Measurements from ENCODE around the gene USP32. TPM values are rescaled to one million over a fixed set of nuclear protein-coding genes. Genes with fewer than 3 reads are reported as not detected.

Gene USP32
- total RNA-seq, 3 donors from 2014 or later = 20.1 to 22.0 (median 20.9) TPM

GRCh38 chr17:60301649-60302048 lies 90.3 kb downstream of the USP32 start:
- H3K4me1 Mint-ChIP-seq (ENCODE audit: low read depth) = peaks cover 19% of the 10 kb centered on the region
- ATAC-seq (no peak), DNase-seq (no peak)
- no peaks in the 10 kb centered on the region for H3K9me3 Mint-ChIP-seq
- H3K36me3 Mint-ChIP-seq (ENCODE audit: insufficient read depth) = peaks cover 5% of the 10 kb centered on the region
- no peaks in the 10 kb centered on the region for H3K27me3 Mint-ChIP-seq (ENCODE audit: low read depth)
- H3K4me3 Mint-ChIP-seq = no peak overlapping the region

- no peak overlapping the region for H3K4me3 Mint-ChIP-seq
- no peaks in the 10 kb centered on the region for H3K9me3 Mint-ChIP-seq
- H3K27me3 Mint-ChIP-seq (ENCODE audit: low read depth) = no peaks in the 10 kb centered on the region
- H3K36me3 Mint-ChIP-seq (ENCODE audit: insufficient read depth) = peaks cover 7% of the 10 kb centered on the region
- peaks cover 19% of the 10 kb centered on the region for H3K4me1 Mint-ChIP-seq (ENCODE audit: low read depth)
- no peak for ATAC-seq
- DNase-seq = no peak
Observed at GRCh38 chr17:60300949-60301348, 91.0 kb downstream of the USP32 start.

GRCh38 chr17:60300011-60300410 lies 91.9 kb downstream of the USP32 start:
- H3K4me1 Mint-ChIP-seq (ENCODE audit: low read depth) = peaks cover 9% of the 10 kb centered on the region
- ATAC-seq (no peak), DNase-seq (no peak)
- H3K4me3 Mint-ChIP-seq = no peak overlapping the region
- H3K36me3 Mint-ChIP-seq (ENCODE audit: insufficient read depth) = peaks cover 9% of the 10 kb centered on the region
- no peaks in the 10 kb centered on the region for H3K9me3 Mint-ChIP-seq
- H3K27me3 Mint-ChIP-seq (ENCODE audit: low read depth) = no peaks in the 10 kb centered on the region

GRCh38 chr17:60297760-60298401 lies 94.1 kb downstream of the USP32 start:
- no peak for ATAC-seq
- DNase-seq = no peak
- peaks cover 18% of the 10 kb centered on the region for H3K36me3 Mint-ChIP-seq (ENCODE audit: insufficient read depth)
- H3K4me1 Mint-ChIP-seq (ENCODE audit: low read depth) = no peaks in the 10 kb centered on the region
- H3K27me3 Mint-ChIP-seq (ENCODE audit: low read depth) = no peaks in the 10 kb centered on the region
- no peaks in the 10 kb centered on the region for H3K9me3 Mint-ChIP-seq
- H3K4me3 Mint-ChIP-seq = no peak overlapping the region

- ATAC-seq (no peak), DNase-seq (no peak)
- H3K36me3 Mint-ChIP-seq (ENCODE audit: insufficient read depth) = peaks cover 30% of the 10 kb centered on the region
- no peaks in the 10 kb centered on the region for H3K9me3 Mint-ChIP-seq
- no peaks in the 10 kb centered on the region for H3K27me3 Mint-ChIP-seq (ENCODE audit: low read depth)
- no peaks in the 10 kb centered on the region for H3K4me1 Mint-ChIP-seq (ENCODE audit: low read depth)
- no peak overlapping the region for H3K4me3 Mint-ChIP-seq
Observed at GRCh38 chr17:60296177-60296576, 95.8 kb downstream of the USP32 start.

GRCh38 chr17:60293580-60294335 lies 98.2 kb downstream of the USP32 start:
- no peak for ATAC-seq
- H3K27me3 Mint-ChIP-seq (ENCODE audit: low read depth) = no peaks in the 10 kb centered on the region
- no peaks in the 10 kb centered on the region for H3K9me3 Mint-ChIP-seq
- H3K36me3 Mint-ChIP-seq (ENCODE audit: insufficient read depth) = peaks cover 37% of the 10 kb centered on the region
- no peak for DNase-seq
- H3K4me3 Mint-ChIP-seq = no peak overlapping the region
- no peaks in the 10 kb centered on the region for H3K4me1 Mint-ChIP-seq (ENCODE audit: low read depth)

GRCh38 chr17:60292697-60293096 lies 99.2 kb downstream of the USP32 start:
- Mint-ChIP-seq H3K27me3 (ENCODE audit: low read depth) (no peaks in the 10 kb centered on the region), H3K4me1 (ENCODE audit: low read depth) (no peaks in the 10 kb centered on the region), H3K36me3 (ENCODE audit: insufficient read depth) (peaks cover 33% of the 10 kb centered on the region), H3K9me3 (no peaks in the 10 kb centered on the region), H3K4me3 (no peak overlapping the region)
- DNase-seq = no peak
- ATAC-seq = no peak

GRCh38 chr17:60284709-60285108 lies 107.2 kb downstream of the USP32 start:
- no peaks in the 10 kb centered on the region for H3K9me3 Mint-ChIP-seq
- H3K4me1 Mint-ChIP-seq (ENCODE audit: low read depth) = peaks cover 3% of the 10 kb centered on the region
- no peaks in the 10 kb centered on the region for H3K27me3 Mint-ChIP-seq (ENCODE audit: low read depth)
- no peak overlapping the region for H3K4me3 Mint-ChIP-seq
- H3K36me3 Mint-ChIP-seq (ENCODE audit: insufficient read depth) = peaks cover 25% of the 10 kb centered on the region
- DNase-seq (no peak), ATAC-seq (no peak)

- no peaks in the 10 kb centered on the region for H3K27me3 Mint-ChIP-seq (ENCODE audit: low read depth)
- DNase-seq (no peak), ATAC-seq (no peak)
- H3K4me1 Mint-ChIP-seq (ENCODE audit: low read depth) = peaks cover 3% of the 10 kb centered on the region
- no peaks in the 10 kb centered on the region for H3K9me3 Mint-ChIP-seq
- no peak overlapping the region for H3K4me3 Mint-ChIP-seq
- peaks cover 23% of the 10 kb centered on the region for H3K36me3 Mint-ChIP-seq (ENCODE audit: insufficient read depth)
Observed at GRCh38 chr17:60283816-60284215, 108.1 kb downstream of the USP32 start.

GRCh38 chr17:60280673-60281072 lies 111.3 kb downstream of the USP32 start:
- no peak overlapping the region for H3K4me3 Mint-ChIP-seq
- peaks cover 5% of the 10 kb centered on the region for H3K4me1 Mint-ChIP-seq (ENCODE audit: low read depth)
- ATAC-seq (no peak), DNase-seq (no peak)
- no peaks in the 10 kb centered on the region for H3K9me3 Mint-ChIP-seq
- no peaks in the 10 kb centered on the region for H3K27me3 Mint-ChIP-seq (ENCODE audit: low read depth)
- H3K36me3 Mint-ChIP-seq (ENCODE audit: insufficient read depth) = peaks cover 15% of the 10 kb centered on the region

- Mint-ChIP-seq H3K4me3 (no peak overlapping the region), H3K9me3 (no peaks in the 10 kb centered on the region), H3K4me1 (ENCODE audit: low read depth) (peaks cover 2% of the 10 kb centered on the region), H3K27me3 (ENCODE audit: low read depth) (no peaks in the 10 kb centered on the region), H3K36me3 (ENCODE audit: insufficient read depth) (peaks cover 4% of the 10 kb centered on the region)
- ATAC-seq (no peak), DNase-seq (no peak)
Observed at GRCh38 chr17:60278237-60278636, 113.7 kb downstream of the USP32 start.

GRCh38 chr17:60277258-60277657 lies 114.7 kb downstream of the USP32 start:
- no peak for ATAC-seq
- Mint-ChIP-seq H3K4me3 (no peak overlapping the region), H3K9me3 (no peaks in the 10 kb centered on the region), H3K27me3 (ENCODE audit: low read depth) (no peaks in the 10 kb centered on the region), H3K36me3 (ENCODE audit: insufficient read depth) (peaks cover 4% of the 10 kb centered on the region), H3K4me1 (ENCODE audit: low read depth) (peaks cover 2% of the 10 kb centered on the region)
- DNase-seq = no peak

- Mint-ChIP-seq H3K4me3 (no peak overlapping the region), H3K9me3 (no peaks in the 10 kb centered on the region), H3K36me3 (ENCODE audit: insufficient read depth) (peaks cover 22% of the 10 kb centered on the region), H3K4me1 (ENCODE audit: low read depth) (no peaks in the 10 kb centered on the region), H3K27me3 (ENCODE audit: low read depth) (no peaks in the 10 kb centered on the region)
- ATAC-seq = no peak
- no peak for DNase-seq
Observed at GRCh38 chr17:60269417-60269816, 122.5 kb downstream of the USP32 start.

- Mint-ChIP-seq H3K4me3 (no peak overlapping the region), H3K9me3 (no peaks in the 10 kb centered on the region), H3K4me1 (ENCODE audit: low read depth) (no peaks in the 10 kb centered on the region), H3K36me3 (ENCODE audit: insufficient read depth) (peaks cover 24% of the 10 kb centered on the region), H3K27me3 (ENCODE audit: low read depth) (no peaks in the 10 kb centered on the region)
- no peak for DNase-seq
- ATAC-seq = no peak
Observed at GRCh38 chr17:60260540-60260939, 131.4 kb downstream of the USP32 start.

- H3K36me3 Mint-ChIP-seq (ENCODE audit: insufficient read depth) = peaks cover 29% of the 10 kb centered on the region
Observed at GRCh38 chr17:60258313-60258712, 133.6 kb downstream of the USP32 start.

More at GRCh38 chr17:60258313-60258712, 133.6 kb downstream of the USP32 start:
- Mint-ChIP-seq H3K4me1 (ENCODE audit: low read depth) (no peaks in the 10 kb centered on the region), H3K4me3 (no peak overlapping the region), H3K9me3 (no peaks in the 10 kb centered on the region), H3K27me3 (ENCODE audit: low read depth) (no peaks in the 10 kb centered on the region)
- ATAC-seq (no peak), DNase-seq (no peak)

Data from activated T-cell treated with anti-CD3 and anti-CD28 coated beads, Interleukin-2, amount 50 U/mL, for 4 hours (primary cell).